ENCODE results near the gene GSKIP.

The GSKIP gene

DNA sequence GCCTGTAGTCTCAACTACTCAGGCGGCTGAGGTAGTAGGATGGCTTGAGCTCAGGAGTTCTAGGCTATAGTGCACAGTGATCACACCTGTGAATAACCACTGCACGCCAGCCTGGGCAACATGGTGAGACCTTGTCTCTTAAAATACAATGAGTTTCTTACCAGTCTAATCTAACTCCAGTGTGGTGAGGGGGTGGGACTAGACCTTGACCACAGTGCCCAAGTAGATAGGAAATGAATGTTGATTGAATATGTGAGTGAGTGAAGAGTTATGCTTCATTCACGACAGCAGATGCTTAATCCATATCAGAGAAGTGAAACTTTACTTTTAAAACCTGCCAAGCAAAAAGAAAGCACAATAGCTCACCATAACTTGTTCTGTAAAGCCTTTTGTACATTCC, 17.4 kb downstream of the GSKIP start:
- DNase-seq (ENCODE audit: low spot score) = no peak

DNA sequence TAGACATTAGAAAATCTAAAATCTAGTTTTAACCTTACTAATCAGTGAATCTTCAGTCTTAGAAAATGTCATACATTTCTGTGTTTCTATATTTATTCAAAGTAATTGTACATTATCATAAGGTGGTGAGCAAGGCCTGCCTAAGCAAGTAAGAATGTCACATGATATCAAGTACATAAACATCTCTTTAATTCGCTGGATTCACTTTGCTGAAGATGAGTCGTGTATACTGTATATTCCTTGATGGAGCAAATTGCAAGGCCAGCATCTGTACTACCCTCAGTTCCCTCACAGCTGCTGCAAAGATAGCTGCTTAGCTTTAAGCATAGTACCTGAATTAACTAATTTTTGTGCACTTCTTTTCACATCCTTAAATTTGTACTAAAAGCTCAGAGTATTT, 20.1 kb downstream of the GSKIP start:
- DNase-seq (ENCODE audit: low spot score) = no peak

DNA sequence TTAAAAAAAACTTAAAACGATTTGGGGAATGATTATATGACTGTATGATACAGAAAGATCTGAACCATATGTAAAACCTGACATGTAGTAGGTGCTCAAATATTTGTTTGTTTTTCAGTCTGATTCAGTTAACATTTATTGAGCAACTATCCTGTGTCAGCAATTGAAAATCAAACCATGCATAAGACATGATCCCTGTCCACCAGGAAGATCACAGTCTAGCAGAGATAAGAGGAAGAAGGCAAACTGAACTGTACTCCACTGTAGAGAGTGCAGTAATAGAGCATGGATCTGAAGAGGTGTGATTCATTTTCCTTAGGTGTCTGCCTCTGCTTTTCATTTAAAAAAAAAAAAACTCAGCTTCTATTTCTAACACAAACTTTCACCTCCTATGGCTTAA, 20.7 kb downstream of the GSKIP start:
- DNase-seq (ENCODE audit: low spot score) = no peak

DNA sequence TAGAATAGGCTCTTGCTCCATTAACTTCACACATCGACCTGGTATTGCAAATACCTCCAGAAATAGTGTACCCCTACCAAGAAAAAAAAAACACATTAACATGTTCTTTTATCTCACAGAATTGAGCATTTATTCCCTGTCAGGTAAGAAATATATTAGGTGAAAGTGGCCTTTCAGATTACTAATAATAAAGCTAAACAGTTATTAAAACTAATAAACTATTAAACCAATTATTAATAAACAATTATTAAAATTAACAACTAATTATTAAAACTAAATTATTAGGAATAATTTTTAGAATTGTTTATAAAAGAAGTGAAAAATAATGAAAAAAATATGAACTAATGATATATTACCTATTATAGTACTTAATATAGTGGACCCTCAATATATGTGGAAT, 21.4 kb downstream of the GSKIP start:
- no peak for DNase-seq (ENCODE audit: low spot score)

DNA sequence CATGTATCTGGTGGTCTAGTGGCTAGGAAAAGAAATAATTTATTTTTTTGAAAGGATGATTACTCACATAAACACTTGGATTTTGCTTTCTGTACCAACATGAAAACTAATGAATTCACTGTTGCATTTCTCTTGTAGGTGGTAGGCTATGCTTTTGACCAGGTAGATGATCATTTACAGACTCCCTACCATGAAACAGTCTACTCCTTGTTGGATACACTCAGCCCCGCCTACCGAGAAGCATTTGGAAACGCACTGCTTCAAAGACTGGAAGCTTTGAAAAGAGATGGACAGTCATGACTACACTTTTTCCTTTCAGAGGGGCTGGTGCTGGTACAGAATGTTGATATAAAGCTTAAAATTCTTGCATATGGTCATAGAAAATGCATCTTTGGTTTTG, 22.1 kb downstream of the GSKIP start:
- DNase-seq (ENCODE audit: low spot score) = no peak

DNA sequence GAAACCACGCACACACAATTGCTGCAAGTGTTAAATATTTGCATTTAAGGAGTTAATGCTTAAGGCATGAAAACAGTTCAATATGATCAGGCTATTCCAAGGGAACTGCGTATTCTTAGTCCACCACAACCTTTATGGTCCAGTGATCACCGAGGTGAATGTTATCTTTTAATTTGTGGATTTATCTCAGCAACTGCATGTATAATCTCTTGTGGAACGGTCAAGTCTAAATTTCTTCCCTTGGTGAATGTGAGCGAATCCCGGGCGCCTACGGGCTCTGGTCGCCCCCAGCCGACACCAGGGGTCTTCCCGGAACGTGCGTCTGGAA, 27.6 kb downstream of the GSKIP start:
- no peak for DNase-seq (ENCODE audit: low spot score)

DNA sequence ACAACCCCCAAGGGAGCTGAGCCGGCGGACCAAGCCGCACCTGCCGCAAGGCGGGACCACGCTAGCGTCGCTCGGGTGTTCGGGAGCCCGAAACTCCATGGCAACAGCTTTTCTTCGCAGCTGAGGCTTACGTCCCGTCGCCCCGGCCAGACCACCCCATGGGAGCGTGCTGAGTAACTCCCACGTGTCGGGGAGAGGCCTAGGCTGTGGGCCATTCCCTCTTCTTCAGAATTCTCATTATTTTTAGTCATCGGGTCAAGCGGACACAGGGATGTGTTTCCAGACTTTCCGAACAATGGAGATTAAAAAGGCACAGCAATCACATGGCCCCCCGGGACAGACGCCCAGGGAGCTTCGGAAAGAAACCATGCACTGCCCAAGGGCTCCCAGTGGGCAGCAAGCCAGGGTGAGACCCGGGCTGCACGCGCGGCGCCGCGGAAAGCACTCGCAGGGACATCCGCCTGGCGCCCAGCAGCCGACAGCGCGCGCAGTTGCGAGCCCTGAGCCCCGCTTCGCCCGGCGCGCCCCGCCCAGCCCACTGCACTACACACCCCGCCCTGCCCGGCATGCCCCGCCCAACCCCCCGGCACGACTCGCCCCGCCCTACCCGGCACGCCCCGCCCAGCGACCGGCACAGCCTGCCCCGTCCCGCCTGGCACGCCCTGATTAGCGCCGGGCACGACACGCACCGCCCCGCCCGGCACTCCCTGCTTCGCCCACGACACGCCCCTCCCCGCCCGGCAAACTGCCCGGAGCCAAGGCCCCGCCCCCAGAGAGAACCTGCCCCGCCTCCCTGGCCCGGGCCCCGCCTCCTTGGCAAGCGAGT, 28.2 kb downstream of the GSKIP start:
- DNase-seq (ENCODE audit: low spot score) = peak; percentile 99

DNA sequence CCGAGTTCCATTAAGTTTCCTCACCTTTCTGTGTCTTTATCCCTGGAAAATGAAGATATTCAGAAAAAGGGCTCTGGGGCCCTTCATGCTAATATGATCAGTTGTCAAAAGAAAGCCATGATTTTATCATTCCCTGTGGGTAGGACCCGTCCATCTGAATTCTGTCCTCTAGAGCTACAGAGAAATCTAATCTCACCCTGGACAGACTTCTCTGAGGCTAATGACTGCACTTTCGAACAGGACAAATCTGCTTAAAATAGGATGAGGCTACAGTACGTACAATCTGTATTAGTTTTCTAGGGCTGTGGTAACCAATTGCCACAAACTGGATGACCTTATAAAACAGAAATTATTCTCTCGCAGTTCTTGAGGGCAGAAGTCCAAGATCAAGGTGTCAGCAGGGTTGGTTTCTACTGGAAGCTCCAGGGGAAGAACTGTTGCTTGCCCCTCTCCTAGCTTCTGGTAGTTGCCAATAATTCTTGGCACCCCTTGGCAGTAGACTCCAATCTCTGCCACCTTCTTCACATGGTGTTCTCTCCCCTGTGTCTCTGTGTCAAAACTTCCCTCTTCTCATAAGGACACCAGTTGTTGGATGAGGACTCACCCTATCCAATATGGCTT, 29.9 kb downstream of the GSKIP start:
- no peak for DNase-seq (ENCODE audit: low spot score)

DNA sequence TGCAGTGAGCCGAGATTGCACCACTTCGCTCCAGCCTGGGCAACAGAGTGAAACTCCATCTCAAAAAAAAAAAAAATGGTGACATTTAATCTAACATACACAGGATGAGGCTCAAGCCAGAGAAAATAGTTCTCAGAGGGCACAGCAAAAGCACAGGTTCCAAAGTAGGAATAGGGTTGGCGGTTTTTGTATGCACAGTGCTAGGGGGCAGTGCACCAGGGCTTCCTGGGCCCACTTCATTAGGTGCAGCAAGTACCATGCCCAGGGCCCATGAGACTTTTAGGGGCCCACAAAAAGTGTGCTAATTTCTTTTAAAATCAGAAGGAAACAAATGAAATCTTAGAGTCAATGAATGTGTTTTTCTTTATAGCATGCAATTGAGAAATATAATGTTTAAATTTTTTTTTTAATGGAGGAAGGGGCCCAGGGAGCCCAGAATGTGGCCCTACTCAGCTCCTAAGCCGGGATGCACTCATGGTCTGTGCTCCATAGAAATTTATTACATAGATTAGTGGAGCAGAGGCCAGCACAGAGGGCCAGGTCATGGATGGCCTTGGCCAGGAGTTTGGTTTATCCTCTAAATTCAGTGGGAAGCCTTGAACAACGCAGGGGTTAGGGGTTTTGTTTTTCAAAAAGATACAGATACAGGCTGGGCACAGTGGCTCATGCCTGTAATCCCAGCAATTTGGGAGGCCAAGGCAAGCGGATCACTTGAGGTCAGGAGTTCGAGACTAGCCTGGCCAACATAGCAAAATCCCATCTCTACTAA, 30.9 kb downstream of the GSKIP start:
- no peak for DNase-seq (ENCODE audit: low spot score)

DNA sequence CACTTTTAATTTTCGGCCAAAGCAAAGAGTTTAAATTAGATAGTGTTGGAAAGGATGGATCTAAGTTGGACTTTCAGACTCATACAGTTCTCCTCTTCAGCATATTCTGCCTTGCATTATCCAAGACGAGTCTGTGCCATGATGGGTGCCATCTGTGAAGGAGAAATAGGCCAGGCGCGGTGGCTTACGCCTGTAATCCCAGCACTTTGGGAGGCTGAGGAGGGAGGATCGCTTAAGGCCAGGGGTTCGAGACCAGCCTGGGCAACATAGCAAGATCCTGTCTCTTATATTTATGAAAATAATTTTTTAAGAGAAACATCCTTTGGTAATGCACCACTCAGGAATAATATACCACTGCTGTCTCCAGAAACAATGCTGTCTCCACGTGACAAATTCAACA, 35.1 kb downstream of the GSKIP start:
- DNase-seq (ENCODE audit: low spot score) = no peak

DNA sequence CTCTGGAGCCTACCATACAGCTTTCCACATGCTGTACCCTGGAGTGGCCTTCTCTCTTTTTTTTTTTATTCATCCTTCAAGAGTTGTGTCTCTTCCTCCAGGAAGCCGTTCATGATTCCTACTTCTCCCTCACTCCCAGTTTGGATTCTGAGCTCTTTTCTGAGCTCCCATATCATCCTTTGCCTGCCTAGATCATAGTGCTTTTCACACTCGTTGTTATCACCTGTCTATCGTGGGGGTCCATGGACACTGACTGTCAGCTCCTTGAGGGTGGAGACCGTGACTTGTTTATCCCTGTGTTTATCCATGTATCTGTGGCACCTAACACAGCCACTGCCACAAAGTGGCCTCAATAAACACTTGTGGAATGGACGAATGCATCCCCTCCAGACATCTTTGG, 35.6 kb downstream of the GSKIP start:
- no peak for DNase-seq (ENCODE audit: low spot score)

DNA sequence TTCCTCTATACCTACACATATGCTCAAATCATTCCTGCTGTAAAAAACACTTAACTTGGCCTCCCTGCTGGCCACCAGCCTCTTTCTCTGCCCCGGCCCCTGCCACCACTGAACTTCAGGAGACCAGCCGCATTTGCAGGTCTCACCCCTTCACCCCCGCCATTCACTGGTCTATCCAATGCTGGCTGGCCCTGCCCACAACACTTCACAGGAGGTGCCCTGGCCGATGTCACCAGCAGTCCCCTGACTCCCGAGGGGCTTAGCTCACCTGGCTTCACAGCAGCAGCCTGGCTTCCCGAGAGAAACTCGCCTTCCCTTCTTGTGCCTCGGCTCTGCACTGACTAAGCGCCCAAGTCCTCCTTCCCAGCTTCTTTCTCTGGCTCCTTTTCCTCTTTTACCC, 36.1 kb downstream of the GSKIP start:
- no peak for DNase-seq (ENCODE audit: low spot score)

DNA sequence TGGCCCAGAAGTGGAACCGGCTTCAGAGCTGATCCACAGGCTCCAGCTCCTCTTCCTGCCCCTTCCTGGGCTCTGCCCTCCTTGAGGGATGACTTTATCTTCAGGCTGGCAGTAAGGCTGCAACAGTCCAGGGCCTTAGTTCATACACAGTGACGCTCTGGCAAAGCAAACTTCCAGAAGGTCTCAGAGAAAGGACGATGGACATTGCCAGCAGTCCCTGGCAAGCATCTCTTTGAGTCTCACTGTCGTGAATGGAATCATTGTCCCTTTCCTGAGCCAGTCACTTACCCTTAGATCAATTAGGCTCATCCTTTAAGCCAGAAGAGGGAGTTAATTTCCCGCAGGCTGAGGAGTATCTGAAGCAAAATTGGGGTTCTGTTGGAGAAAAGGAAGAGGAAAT, 37.2 kb downstream of the GSKIP start:
- DNase-seq (ENCODE audit: low spot score) = no peak

DNA sequence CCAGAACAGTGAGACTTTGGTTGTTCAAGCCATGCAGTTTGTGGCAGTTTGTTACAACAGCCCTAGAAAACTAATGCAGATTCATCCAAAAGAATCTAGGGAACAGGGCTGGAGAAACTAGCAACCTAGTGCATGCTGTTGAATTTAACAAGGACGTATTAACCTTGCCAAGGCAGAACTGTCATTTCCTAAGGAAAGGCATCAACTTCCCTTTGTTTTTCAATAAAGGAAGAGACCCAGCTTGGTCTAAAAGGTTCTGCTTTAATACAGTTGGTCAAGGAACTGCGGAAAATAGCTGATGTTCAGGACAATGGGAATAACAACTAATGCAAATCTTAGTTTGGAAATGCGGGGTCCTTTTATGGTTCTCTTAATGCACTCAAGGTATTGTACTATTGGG, 40.1 kb downstream of the GSKIP start:
- no peak for DNase-seq (ENCODE audit: low spot score)

DNA sequence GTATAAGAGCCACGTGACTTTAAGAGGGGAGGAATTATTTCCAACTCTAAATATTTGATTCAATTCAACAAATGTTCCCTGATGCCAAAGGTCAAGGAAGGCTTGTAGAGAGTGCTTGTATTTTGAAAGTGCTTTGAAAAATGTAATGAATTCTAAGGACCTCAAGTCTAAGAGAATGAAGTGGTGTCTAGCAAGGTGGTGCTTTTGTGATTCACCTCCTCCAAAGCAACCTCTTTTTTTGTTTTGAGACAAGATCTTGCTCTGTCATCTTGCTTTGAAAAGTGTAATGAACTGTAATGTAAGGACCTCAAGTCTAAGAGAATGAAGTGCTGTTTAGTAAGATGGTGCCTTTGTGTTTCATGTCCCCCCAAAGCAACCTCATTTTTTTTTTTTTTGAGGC, 42.4 kb downstream of the GSKIP start:
- DNase-seq (ENCODE audit: low spot score) = no peak

DNA sequence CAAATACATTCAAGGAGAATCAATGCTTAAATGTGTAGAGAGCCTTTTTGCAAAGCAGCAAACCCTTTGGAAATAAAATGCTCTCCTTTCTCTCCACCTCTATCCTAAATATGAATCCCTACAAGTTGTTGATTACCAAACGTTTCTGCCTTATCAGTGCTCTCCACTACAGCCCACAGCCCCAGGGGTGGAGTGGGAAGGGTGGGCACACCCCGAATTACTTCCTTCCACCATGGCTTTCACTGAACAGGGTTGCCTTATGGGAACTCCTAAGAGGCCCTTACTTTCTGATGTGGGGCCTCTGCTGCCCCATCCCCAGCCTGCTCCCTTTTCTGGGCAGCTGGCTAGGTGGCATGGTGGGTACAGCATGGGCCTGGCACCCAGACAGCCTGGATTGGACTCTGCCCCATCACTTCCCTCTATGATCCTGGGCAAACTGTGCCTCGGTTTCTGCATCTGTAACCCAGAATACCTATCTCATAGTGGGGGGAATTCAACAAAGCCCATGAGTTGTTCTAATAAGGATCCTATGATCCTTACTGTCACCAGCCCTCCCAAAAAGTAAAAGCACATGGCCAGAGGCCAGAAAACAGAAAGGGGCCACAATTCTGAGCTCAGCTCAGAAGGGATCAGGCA, 44.7 kb downstream of the GSKIP start:
- DNase-seq (ENCODE audit: low spot score) = no peak

DNA sequence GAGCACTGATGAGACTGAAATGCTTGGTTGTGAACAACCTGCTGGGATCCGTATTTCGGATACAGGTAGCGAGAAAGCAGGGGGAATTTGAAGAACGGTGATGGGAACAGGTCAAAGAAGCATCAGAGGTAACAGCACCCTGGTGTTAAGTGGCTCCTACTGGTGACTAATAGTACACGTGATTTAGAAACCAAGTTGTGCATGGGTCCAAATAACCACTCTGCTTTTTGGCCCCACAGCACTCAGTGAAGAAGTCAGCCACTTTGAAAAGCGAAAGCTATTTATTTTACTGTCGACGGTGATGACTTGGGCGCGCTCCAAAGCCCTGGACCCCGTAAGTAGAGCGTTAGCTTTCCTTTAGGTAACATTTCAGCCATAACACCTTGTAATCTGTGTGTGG, 45.3 kb downstream of the GSKIP start:
- no peak for DNase-seq (ENCODE audit: low spot score)

DNA sequence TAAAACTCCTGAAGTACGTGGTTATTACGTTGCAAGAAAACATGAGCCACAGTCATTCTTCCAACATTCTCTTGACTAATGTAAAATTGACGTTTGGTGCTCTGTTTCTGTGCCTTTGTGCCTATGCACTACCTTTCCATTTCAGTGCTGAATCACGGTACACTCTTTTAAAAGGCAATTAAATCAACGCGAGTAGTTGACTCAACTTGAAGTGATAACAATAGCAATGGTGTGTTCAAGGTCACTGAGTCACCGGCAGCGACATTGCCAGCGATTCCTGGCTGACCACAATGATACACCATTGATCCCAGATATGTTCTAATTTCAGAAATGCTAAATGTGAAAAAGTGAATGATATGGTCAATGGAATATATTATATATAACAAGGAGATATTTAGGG, 46.4 kb downstream of the GSKIP start:
- no peak for DNase-seq (ENCODE audit: low spot score)

DNA sequence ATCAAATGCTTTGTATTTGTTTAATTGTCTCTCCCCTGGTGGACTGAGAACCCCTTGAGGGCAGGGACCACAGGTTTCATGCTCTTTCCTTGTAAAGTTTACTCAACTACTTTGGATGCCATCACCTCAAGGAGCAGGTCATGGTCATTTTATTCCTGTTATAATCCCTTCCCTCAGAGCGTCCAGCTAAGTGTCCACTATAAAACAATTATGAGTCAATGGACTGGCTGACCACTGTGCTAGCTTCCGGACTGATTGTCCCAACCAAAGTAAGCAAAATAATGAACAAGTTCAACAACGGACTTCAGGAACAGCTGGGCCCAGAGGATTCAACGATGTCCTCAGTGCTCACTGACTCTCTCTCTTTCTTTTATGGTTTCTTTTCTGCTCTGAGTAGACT, 46.8 kb downstream of the GSKIP start:
- DNase-seq (ENCODE audit: low spot score) = no peak

DNA sequence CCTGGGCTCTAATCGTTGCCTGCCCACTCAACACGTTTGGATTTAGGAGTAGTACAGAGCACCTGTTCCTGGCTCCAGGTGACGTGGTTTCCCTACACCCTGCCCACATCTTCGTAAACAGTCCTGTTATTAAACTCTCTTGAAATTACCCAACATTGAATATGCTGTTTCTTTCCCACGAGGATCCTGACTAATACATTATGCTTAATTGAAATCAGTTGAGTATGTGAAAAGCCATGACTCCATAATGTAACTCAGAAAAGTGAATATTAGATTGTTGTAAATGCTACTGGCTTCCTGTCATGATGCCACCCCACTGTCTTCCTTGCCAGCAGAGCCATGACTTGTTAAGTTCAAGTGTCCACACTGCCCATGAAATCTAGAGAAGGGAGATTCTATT, 50.2 kb downstream of the GSKIP start:
- DNase-seq (ENCODE audit: low spot score) = no peak

DNA sequence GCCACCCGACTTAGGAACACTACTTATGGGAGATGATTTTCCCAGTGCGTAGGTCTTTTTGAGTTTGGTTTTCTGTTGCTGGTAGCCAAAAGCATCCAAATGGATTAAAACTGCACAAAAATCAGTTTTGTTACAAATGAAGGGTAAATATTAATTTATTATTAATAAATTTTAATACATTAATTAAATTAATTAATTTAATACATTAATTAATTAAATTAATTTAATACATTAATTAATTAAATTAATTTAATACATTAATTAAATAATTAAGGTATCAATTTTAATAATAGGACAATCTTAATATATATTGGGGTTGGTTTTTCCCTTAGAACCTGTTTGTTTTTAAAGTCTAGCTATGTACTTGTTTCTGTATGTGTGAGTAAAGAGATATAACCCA, 52.2 kb downstream of the GSKIP start:
- DNase-seq (ENCODE audit: low spot score) = no peak

DNA sequence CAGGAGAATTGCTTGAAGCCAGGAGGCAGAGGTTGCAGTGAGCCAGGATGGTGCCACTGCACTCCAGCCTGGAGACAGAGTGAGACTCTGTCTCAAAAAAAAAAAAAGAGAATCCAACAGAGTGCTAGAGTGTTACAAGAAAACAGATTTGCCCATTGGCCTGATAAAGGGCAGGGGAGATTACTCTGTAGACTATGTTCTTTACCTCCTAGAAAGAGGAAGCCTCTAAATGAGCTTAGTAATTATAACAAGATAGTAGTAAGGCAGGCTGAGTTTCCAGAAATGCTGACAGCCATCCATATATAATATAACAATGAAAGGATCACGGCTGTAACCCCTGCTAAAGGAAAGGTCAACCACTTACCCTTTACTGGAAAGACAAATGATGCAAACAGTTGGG, 53.0 kb downstream of the GSKIP start:
- DNase-seq (ENCODE audit: low spot score) = no peak

DNA sequence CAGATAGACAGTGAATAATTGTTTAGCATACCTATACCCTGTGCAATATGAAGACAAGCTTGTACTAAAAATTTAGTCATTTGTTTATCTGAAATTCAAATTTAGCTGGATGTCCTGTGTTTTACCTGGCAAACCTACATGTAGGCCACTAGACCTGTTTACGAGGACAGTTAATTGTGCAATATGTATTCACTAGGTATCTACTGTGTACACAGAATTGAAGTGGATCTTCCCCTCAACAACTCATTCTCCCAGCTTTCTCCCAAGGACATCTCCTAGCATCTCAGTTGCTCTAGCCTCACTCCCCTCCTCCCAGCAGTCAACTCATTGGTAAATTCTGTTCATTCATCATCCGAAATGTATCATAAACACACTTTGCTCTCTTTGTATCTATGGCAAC, 53.9 kb downstream of the GSKIP start:
- DNase-seq (ENCODE audit: low spot score) = no peak
